Measurements from ENCODE around the gene CXCR3. TPM values are rescaled to one million over a fixed set of nuclear protein-coding genes. Genes with fewer than 3 reads are reported as not detected.
A peak's percentile ranks its signal among the peaks of the same experiment; 100 is the strongest.

CXCR3 gene
- total RNA-seq, 2 experiments from 2014 or later = 105 to 107 TPM

GRCh38 chrX:71627588-71628404, 9.5 kb upstream of the CXCR3 start:
- Mint-ChIP-seq H3K36me3 (peaks cover 2% of the 10 kb centered on the region), H3K27ac (no peak overlapping the region), H3K27me3 (no peaks in the 10 kb centered on the region), H3K4me1 (peaks cover 21% of the 10 kb centered on the region), H3K4me3 (no peak overlapping the region), H3K9me3 (no peaks in the 10 kb centered on the region)
- ATAC-seq (ENCODE audit: low read depth) = no peak
- DNase-seq = no peak
- POLR2A ChIA-PET = no interaction called here

DNA sequence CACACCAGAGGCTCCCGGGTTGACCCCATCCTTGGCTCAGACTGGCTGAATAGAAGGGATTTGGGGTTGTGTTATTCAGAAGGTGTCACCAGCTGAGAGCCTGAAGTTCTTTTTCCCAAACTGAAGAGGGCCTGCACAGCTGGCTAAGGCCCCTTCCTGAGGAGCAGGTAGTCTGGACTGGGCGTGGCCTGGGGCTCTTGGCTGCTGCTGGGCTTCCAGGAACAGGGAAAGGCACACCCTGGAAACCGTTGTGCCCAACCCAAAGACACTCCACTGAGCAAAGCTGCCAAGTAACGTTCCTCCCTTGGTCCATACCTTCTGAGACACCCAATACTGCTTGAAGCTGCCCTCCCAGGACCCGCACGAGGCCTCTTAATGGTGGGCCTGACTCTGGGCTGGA, 8.3 kb upstream of the CXCR3 start:
- Mint-ChIP-seq H3K9me3 (no peaks in the 10 kb centered on the region), H3K27me3 (no peaks in the 10 kb centered on the region), H3K27ac (no peak overlapping the region), H3K4me3 (no peak overlapping the region), H3K4me1 (peaks cover 31% of the 10 kb centered on the region), H3K36me3 (peaks cover 2% of the 10 kb centered on the region)
- ATAC-seq (ENCODE audit: low read depth) = no peak
- DNase-seq = no peak
- POLR2A ChIA-PET = no interaction called here

- Mint-ChIP-seq H3K27me3 (no peaks in the 10 kb centered on the region), H3K27ac (no peak overlapping the region), H3K9me3 (no peaks in the 10 kb centered on the region), H3K4me3 (no peak overlapping the region), H3K4me1 (peaks cover 31% of the 10 kb centered on the region), H3K36me3 (peaks cover 2% of the 10 kb centered on the region)
- POLR2A ChIA-PET = no interaction called here
- DNase-seq = no peak
- ATAC-seq (ENCODE audit: low read depth) = no peak
Observed at GRCh38 chrX:71625471-71625870, 7.2 kb upstream of the CXCR3 start.

DNA sequence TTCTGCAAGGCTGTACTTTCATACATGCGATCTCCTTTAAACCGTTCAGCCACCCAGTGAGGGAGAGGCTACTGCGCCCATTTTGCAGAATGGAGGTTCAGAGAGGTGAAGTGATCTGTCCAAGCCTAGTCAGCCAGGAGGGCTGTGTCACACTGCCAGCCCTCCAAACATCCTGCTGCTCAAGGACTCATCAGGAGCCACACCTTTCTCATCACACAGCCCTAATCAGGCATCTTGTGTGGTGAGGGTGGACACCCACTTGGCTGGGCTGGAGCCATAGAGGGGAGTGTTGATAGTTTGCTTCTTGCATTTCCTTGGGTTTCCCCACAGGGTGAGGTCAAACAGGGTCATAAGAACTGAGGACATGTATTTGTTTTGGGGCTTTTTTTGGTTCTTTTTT, 5.4 kb upstream of the CXCR3 start:
- H3K27ac Mint-ChIP-seq = peak overlapping the region; percentile 95
- H3K36me3 Mint-ChIP-seq = peaks cover 3% of the 10 kb centered on the region
- H3K4me1 Mint-ChIP-seq = peaks cover 35% of the 10 kb centered on the region
- no peaks in the 10 kb centered on the region for H3K9me3 Mint-ChIP-seq
- H3K4me3 Mint-ChIP-seq = peak overlapping the region; percentile 78
- POLR2A ChIA-PET = interaction anchor here (1.2 to 3.5 kb wide), 5 partner anchors 10 to 90 kb away, joined by 3 to 16 read pairs (median 10); partner anchors contain the start of gene OGT
- no peaks in the 10 kb centered on the region for H3K27me3 Mint-ChIP-seq
- DNase-seq (no peak), ATAC-seq (ENCODE audit: low read depth) (no peak)

DNA sequence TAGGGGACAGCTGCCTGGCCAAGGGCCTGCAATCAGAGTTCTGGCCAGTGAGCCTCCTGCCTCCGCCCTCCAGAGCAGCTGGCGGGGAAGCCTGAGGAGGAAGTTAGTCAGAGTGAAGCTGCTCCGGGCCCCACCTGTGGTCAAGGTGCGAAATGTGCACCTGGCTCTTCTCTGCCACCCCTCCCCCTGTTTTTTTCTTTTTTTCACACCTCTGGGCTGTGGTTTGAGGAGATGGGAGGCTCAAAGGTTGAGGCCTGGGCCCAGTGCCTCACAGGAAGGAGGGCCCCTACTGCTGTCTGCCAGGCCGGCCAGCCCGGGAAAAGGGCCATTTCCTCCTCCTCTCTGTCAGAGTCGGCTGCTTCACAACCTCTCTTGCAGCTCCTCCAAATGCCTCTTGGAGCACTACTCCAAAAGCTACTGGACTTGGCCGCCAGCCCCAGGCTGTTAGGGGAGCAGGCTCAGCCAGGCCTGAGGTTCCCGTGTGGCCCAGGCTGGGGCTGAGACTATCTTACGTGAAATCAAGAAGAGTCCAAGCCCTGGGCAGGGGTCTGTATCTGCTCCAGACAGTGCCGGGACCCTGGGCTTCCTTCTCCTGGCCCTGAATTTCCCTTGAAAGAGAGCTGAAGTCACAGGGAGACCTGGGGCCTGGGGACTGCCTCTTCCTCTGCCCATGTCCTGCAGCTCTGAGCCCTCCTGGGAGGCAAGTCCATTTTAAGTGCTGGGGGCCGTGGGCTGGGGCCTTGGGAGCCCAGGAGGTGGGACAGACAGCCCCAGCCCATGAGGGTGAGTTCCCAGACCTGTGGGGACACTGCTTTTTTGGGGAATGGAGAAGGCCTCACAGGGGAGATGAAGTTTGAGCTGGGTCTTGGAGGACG, 4.5 kb upstream of the CXCR3 start:
- peaks cover 8% of the 10 kb centered on the region for H3K36me3 Mint-ChIP-seq

DNA sequence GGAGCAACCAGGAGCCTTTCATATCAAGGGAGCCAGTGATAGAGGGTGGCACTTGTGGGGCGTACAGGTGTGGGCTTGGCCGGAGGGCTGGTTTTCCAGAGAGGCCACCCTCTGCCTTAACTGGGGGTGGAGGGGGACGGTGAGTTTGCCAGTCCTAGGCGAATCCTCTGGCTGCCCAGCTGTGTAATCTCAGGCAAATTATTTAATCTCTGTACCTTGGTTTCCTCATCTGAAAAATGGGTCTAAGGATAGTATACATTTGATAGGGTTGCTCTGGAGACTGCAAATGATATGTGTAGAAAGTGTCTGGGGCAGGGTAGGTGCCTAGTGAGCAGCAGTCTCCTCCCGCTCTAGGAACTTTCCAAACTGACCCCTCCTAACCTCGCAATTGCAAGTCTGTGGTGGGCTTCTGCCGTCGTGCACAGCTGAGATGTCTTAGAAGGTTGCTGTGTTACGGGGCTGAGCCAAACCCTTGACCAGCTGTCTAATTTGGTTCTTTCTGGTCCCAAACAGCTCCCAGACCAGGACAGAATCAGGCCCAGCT, 3.8 kb upstream of the CXCR3 start:
- DNase-seq (no peak), ATAC-seq (ENCODE audit: low read depth) (peak; percentile 1)
- H3K4me1 Mint-ChIP-seq = peaks cover 39% of the 10 kb centered on the region
- H3K27ac Mint-ChIP-seq = peak overlapping the region; percentile 95
- peak overlapping the region; percentile 78 for H3K4me3 Mint-ChIP-seq
- no peaks in the 10 kb centered on the region for H3K9me3 Mint-ChIP-seq
- H3K36me3 Mint-ChIP-seq = peaks cover 15% of the 10 kb centered on the region
- POLR2A ChIA-PET = interaction anchor here (0.6 to 3.5 kb wide), 10 partner anchors 8 to 440 kb away, joined by 3 to 16 read pairs (median 6); partner anchors contain the start of genes NONO, OGT and TAF1
- no peaks in the 10 kb centered on the region for H3K27me3 Mint-ChIP-seq

More for the DNA sequence above, 4.5 kb upstream of the CXCR3 start:
- POLR2A ChIA-PET = interaction anchor here (0.6 to 3.5 kb wide), 10 partner anchors 9 to 441 kb away, joined by 3 to 16 read pairs (median 6); partner anchors contain the start of genes OGT and TAF1
- Mint-ChIP-seq H3K9me3 (no peaks in the 10 kb centered on the region), H3K27me3 (no peaks in the 10 kb centered on the region), H3K4me3 (peak overlapping the region; percentile 78), H3K27ac (peak overlapping the region; percentile 95), H3K4me1 (peaks cover 39% of the 10 kb centered on the region)
- peak; percentile 70 for DNase-seq
- peak; percentile 77 for ATAC-seq (ENCODE audit: low read depth)

- Mint-ChIP-seq H3K27ac (peak overlapping the region; percentile 95), H3K4me1 (peaks cover 39% of the 10 kb centered on the region), H3K27me3 (no peaks in the 10 kb centered on the region), H3K4me3 (no peak overlapping the region), H3K9me3 (no peaks in the 10 kb centered on the region), H3K36me3 (peaks cover 18% of the 10 kb centered on the region)
- ATAC-seq (ENCODE audit: low read depth) (no peak), DNase-seq (no peak)
- POLR2A ChIA-PET = interaction anchor here (0.9 to 3.5 kb wide), 8 partner anchors 12 to 440 kb away, joined by 3 to 16 read pairs (median 6); partner anchors contain the start of genes NONO, OGT and TAF1
Observed at GRCh38 chrX:71621603-71622002, 3.3 kb upstream of the CXCR3 start.

GRCh38 chrX:71619986-71620385, 1.7 kb upstream of the CXCR3 start:
- Mint-ChIP-seq H3K4me3 (peak overlapping the region; percentile 96), H3K27ac (peak overlapping the region; percentile 93), H3K4me1 (peaks cover 47% of the 10 kb centered on the region), H3K27me3 (no peaks in the 10 kb centered on the region), H3K9me3 (no peaks in the 10 kb centered on the region), H3K36me3 (peaks cover 30% of the 10 kb centered on the region)
- DNase-seq (no peak), ATAC-seq (ENCODE audit: low read depth) (no peak)
- POLR2A ChIA-PET = interaction anchor here (3.5 kb wide), 1 partner anchor 87 kb away, joined by 27 read pairs; the partner anchor contains the start of gene OGT

GRCh38 chrX:71619193-71619592, 882 bp upstream of the CXCR3 start:
- Mint-ChIP-seq H3K4me3 (peak overlapping the region; percentile 96), H3K4me1 (peaks cover 51% of the 10 kb centered on the region), H3K27me3 (no peaks in the 10 kb centered on the region), H3K9me3 (no peaks in the 10 kb centered on the region), H3K36me3 (peaks cover 32% of the 10 kb centered on the region), H3K27ac (peak overlapping the region; percentile 93)
- POLR2A ChIA-PET = interaction anchor here (1.2 to 3.5 kb wide), 5 partner anchors 11 to 253 kb away, joined by 4 to 27 read pairs (median 5); partner anchors contain the start of genes OGT and TAF1
- DNase-seq (no peak), ATAC-seq (ENCODE audit: low read depth) (no peak)

- Mint-ChIP-seq H3K4me3 (peak overlapping the region; percentile 96), H3K27me3 (no peaks in the 10 kb centered on the region), H3K27ac (peak overlapping the region; percentile 93), H3K4me1 (peaks cover 51% of the 10 kb centered on the region), H3K9me3 (no peaks in the 10 kb centered on the region), H3K36me3 (peaks cover 34% of the 10 kb centered on the region)
- ATAC-seq (ENCODE audit: low read depth) (no peak), DNase-seq (no peak)
- POLR2A ChIA-PET = interaction anchor here (0.6 to 3.5 kb wide), 8 partner anchors 10 to 335 kb away, joined by 3 to 27 read pairs (median 5); partner anchors contain the start of genes NONO, OGT and TAF1
Observed at GRCh38 chrX:71618787-71619186, 476 bp upstream of the CXCR3 start.

DNA sequence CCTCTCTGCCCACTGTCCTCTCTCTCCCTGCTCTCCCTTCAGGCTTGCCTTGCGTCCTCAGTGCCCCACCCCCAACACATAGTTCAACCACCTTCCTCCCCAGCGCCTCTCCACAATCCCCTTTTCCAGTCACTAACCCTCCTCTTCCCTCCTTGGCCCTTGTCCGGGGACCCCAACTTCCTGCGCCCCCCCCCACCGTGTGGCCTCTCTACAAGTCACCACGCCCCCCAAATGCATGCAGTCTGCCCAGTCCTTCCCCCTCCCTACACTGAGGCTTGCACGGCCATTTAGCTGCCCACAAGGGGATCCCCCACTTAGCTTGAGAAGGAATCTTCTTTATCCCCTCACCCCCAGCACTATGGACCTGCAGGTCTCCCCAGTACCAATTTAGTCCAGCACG, 569 bp downstream of the CXCR3 start:
- POLR2A ChIA-PET = interaction anchor here (0.6 to 3.5 kb wide), 8 partner anchors 9 to 334 kb away, joined by 3 to 27 read pairs (median 5); partner anchors contain the start of genes NONO and OGT
- peaks cover 49% of the 10 kb centered on the region for H3K4me1 Mint-ChIP-seq
- H3K36me3 Mint-ChIP-seq = peaks cover 43% of the 10 kb centered on the region
- DNase-seq (peak; percentile 36), ATAC-seq (ENCODE audit: low read depth) (no peak)
- peak overlapping the region; percentile 93 for H3K27ac Mint-ChIP-seq
- peak overlapping the region; percentile 96 for H3K4me3 Mint-ChIP-seq
- H3K9me3 Mint-ChIP-seq = no peaks in the 10 kb centered on the region
- no peaks in the 10 kb centered on the region for H3K27me3 Mint-ChIP-seq

DNA sequence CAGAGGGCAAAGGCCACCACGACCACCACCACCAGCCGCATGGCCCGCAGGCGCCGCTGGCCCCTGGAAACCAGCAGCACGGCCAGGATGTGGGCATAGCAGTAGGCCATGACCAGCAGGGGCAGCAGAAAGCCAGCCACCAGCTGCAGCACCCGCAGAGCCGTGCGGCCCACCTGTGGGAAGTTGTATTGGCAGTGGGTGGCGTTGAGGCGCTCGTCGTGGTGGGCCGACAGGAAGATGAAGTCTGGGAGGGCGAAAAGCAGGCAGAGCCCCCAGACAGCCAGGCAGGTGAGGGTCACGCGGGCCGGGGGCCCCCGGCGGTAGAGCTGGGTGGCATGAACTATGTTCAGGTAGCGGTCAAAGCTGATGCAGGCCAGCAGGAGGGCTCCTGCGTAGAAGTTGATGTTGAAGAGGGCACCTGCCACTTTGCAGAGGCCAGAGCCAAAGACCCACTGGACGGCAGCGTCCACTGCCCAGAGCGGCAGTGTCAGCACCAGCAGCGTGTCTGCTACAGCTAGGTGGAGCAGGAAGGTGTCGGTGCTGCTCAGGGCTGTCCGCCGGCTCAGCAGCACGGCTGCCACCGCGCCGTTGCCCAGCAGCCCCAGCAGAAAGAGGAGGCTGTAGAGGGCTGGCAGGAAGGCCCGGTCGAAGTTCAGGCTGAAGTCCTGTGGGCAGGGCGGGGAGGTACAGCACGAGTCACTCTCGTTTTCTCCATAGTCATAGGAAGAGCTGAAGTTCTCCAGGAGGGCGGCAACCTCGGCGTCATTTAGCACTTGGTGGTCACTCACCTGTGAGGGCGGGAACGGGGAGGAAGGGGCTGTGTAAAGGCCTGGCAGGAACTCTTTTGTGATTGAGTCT, 1.4 kb downstream of the CXCR3 start:
- POLR2A ChIA-PET = interaction anchor here (0.7 to 3.5 kb wide), 6 partner anchors 8 to 84 kb away, joined by 3 to 27 read pairs (median 4); partner anchors contain the start of gene OGT
- Mint-ChIP-seq H3K4me3 (peak overlapping the region; percentile 96), H3K27me3 (no peaks in the 10 kb centered on the region), H3K27ac (peak overlapping the region; percentile 93), H3K4me1 (peaks cover 45% of the 10 kb centered on the region), H3K36me3 (peaks cover 46% of the 10 kb centered on the region), H3K9me3 (no peaks in the 10 kb centered on the region)
- ATAC-seq (ENCODE audit: low read depth) (peak; percentile 10), DNase-seq (peak; percentile 59)

All from activated naive CD8-positive, alpha-beta T cell treated with anti-CD3 and anti-CD28 coated beads, Interleukin-2, amount 10 ng/mL, durations not matched to agents 7 days and 5 days (primary cell).